GM12892 (cell line): ENCODE measurements around the gene LAMA3.

Experiments
- POLR2A ChIP-seq: IDR thresholded peaks from 2 replicates; pipeline ENCODE4 v1.6.1; 2011; ENCODE audit warnings: low read depth, low read length, control low read depth
- POLR2AphosphoS5 ChIP-seq: IDR thresholded peaks from 2 replicates; pipeline ENCODE4 v1.6.1; 2011; ENCODE audit warnings: low read depth, low read length, control low read depth
- TAF1 ChIP-seq: IDR thresholded peaks from 2 replicates; pipeline ENCODE4 v1.6.1; 2011; ENCODE audit warnings: low read depth, mild to moderate bottlenecking, control low read depth, low read length, borderline replicate concordance

- no peak for TF ChIP-seq POLR2AphosphoS5
- no peak for TF ChIP-seq POLR2A
- no peak for TF ChIP-seq TAF1
These were observed 197.8 kb downstream of the LAMA3 start for GRCh38 chr18:23887035-23887434.
